Fibroblast of the aortic adventitia (primary cell): ENCODE results near the gene AMN. TPM values are rescaled to one million over a fixed set of nuclear protein-coding genes. Genes with fewer than 3 reads are reported as not detected.
"Not testable (repeated sequence)": the region's sequence is repeated elsewhere in the genome, so short reads cannot be mapped to it uniquely, and the experiment has no call there.

Experiments
- DNase-seq: peaks from one replicate; pipeline ENCODE4 v3.0.0-alpha.2; 2010; ENCODE audit warnings: low read depth
- H3K4me3 ChIP-seq: 2 replicates; pipeline ENCODE4 v1.5.1; 2011; ENCODE audit warnings: low read depth, mild to moderate bottlenecking, control low read depth, low read length, moderate library complexity
- CTCF ChIP-seq: IDR thresholded peaks from 2 replicates; pipeline ENCODE4 v1.5.1; 2011; ENCODE audit warnings: mild to moderate bottlenecking, low read length, control low read depth, inconsistent platforms; ENCODE audit not compliant: insufficient read depth
- total RNA-seq: library from RNA; depleted of rRNA; stranded (reverse); fragments of >200 nt; gene quantifications from 2 replicates; pipeline ENCODE4 v1.2.3, GENCODE V29; 2012; ENCODE audit warnings: low replicate concordance

AMN gene
- total RNA-seq, 1 donor, result not detected

- no peak for DNase-seq
- TF ChIP-seq CTCF, result no peak
- no peak overlapping the region for H3K4me3 ChIP-seq
Observed at GRCh38 chr14:102891111-102891510, 31.4 kb upstream of the AMN start.

- no peak overlapping the region for H3K4me3 ChIP-seq
- no peak for TF ChIP-seq CTCF
Observed at GRCh38 chr14:102891556-102891955, 30.9 kb upstream of the AMN start.

GRCh38 chr14:102892651-102893050 lies 29.8 kb upstream of the AMN start:
- H3K4me3 ChIP-seq, result no peak overlapping the region
- TF ChIP-seq CTCF, result no peak
- no peak for DNase-seq

More at GRCh38 chr14:102891556-102891955, 30.9 kb upstream of the AMN start:
- DNase-seq, result peak; percentile 72

- no peak for TF ChIP-seq CTCF
- peak; percentile 95 for DNase-seq
- no peak overlapping the region for H3K4me3 ChIP-seq
Observed at GRCh38 chr14:102893452-102893851, 29.0 kb upstream of the AMN start.

- not testable (repeated sequence) for H3K4me3 ChIP-seq, DNase-seq
Observed at GRCh38 chr14:102896735-102897134, 25.7 kb upstream of the AMN start.

- DNase-seq, result no peak
- no peak overlapping the region for H3K4me3 ChIP-seq
- no peak for TF ChIP-seq CTCF
Observed at GRCh38 chr14:102897299-102898027, 25.0 kb upstream of the AMN start.

GRCh38 chr14:102898298-102898697 lies 24.2 kb upstream of the AMN start:
- H3K4me3 ChIP-seq, result no peak overlapping the region
- no peak for DNase-seq
- no peak for TF ChIP-seq CTCF
